Kidney glomerular epithelial cell (primary cell): ENCODE measurements around the gene HYPK.

ENCODE experiments used
- DNase-seq: peaks from one replicate; lab custom pipeline; 2025; lab: John Stamatoyannopoulos, UW

HYPK gene

GRCh38 chr15:43851251-43851650 is 50.9 kb downstream of the HYPK start:
- no peak for DNase-seq

GRCh38 chr15:43852607-43853006 is 52.2 kb downstream of the HYPK start:
- DNase-seq: no peak
